ENCODE measurements around the gene KDM1B.

DNA sequence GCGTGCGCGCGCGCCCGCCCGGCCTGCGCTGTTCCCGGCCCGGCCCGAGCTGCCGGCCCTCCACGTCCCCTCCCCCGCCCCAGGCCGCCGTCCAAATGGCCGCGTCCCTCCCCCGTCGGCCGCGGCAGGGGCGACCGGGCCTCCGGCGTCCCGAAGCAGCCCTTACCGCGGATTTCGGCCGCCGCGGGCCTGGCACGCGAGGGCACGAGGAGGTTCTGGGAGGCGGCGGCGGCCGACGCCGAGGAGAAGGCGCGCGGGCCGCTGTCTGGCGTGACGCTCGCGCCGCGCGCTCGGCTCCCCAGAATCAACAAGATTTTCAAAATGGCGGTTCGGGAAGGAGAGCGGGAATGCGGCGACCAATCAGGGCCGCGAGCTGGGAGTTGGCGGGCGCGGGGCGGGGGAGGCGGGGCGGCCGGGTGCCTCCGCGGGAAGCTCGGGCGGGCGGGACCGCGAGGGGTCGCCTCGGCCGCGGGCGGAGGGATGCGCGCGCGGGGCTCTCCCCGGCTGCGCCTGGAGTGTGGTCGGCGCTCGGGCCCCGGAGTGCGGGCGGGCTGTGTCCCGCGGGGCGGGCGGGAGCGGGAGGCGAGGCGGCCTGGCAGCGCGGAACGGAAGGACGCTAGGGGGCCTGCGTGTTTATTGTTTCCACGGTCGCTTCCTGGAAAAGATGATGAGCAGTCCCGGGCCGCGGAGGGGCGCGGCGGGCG, 109.1 kb downstream of the KDM1B start, which contains the start of gene DEK:
- no peak for TF ChIP-seq POLR2A (IDR thresholded peaks at IDR 0.05)
- TF ChIP-seq, protein P1, sequence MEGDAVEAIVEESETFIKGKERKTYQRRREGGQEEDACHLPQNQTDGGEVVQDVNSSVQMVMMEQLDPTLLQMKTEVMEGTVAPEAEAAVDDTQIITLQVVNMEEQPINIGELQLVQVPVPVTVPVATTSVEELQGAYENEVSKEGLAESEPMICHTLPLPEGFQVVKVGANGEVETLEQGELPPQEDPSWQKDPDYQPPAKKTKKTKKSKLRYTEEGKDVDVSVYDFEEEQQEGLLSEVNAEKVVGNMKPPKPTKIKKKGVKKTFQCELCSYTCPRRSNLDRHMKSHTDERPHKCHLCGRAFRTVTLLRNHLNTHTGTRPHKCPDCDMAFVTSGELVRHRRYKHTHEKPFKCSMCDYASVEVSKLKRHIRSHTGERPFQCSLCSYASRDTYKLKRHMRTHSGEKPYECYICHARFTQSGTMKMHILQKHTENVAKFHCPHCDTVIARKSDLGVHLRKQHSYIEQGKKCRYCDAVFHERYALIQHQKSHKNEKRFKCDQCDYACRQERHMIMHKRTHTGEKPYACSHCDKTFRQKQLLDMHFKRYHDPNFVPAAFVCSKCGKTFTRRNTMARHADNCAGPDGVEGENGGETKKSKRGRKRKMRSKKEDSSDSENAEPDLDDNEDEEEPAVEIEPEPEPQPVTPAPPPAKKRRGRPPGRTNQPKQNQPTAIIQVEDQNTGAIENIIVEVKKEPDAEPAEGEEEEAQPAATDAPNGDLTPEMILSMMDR (IDR thresholded peaks at IDR 0.05), result no peak

Data from lower leg skin (tissue), 3 donors.